GM19351 (cell line): Measurements from ENCODE around the gene INO80B.
"Not testable (repeated sequence)": the region's sequence is repeated elsewhere in the genome, so short reads cannot be mapped to it uniquely, and the experiment has no call there.

Source experiments
- ATAC-seq: cut with Tn5 transposase; IDR thresholded peaks from one replicate; pipeline ENCODE4 v1.9.1; 2021; ENCODE audit warnings: mild to moderate bottlenecking, moderate library complexity; ENCODE audit not compliant: unreplicated experiment

Gene INO80B

DNA sequence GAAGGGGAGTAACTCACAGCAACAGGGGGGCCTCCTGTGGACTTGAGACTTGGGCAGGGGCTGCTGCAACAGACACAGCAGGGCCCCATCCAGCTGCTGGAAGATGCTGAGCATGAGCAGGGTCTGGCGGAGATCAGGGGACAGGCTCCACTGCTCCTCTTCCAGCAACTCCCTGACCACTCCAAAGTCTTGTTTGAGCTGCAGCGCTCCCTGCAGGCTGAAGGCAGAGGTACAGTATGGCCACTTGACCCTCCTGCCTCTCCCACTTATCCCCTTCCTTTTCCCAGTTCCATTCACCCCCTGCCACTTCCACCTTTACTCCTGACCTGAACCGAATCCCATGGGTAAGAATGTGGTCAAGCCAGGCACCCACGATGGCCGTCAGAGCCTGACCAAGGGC lies 20.0 kb downstream of the INO80B start:
- ATAC-seq, result no peak

DNA sequence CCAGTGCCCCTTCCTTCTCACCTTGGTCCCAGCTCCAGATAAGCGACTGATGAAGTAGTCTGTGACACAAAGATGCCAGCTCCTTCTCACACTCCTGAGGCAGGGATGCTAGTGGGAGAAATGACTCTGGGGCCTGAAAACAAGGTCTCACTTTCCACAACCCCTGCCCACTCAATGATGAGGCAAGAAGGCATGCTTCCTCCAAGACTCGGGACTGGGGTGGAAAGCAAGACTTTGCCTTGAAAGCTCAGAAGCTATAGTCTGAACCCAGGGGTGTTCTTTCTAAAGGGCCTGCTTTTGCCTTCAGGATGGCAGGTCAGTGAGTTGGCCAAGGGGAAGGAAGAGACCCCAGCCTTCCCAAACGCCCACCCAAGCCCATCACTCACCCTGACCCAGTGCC lies 26.5 kb downstream of the INO80B start:
- ATAC-seq, result no peak

DNA sequence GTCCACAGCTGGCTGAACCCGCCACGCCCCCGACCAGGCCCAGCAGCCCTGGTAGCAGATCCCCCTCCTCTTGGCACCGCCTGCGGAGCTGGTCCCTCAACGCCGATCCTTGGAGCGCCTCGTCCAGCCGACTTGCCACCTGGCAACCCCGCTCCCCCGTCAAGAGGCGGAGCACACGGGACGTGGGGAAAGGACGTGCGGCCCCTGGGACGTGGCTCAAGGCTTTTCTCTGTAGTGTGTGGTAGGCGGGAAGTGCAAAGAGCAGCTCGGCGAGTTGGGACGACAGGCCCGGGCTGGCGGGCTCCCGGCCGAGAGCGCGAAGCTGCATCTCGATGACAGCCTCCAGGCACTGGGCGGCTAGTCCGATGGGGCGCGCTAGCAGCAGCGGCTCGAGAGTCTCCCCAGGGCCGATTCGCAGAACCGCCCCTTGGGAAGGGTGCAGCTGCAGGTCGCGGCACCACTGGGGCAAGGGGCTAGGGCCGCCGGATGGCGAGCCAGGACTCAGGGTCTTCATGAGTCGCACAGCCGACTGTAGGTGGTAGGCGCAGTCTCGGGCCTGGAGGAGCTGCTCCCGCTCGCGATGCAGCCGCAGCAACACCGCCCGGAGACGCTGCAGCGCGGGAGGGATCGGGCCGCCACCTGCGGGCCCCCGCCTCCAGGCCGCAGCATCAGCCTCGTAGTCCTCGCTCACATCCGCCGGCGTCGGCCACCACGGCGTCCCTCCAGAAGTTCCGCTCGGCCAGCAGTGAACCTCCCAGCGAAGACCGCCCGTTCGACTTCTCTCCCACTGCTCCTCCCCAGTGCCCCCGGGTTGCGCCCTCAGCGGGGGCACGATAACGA lies 27.3 kb downstream of the INO80B start:
- ATAC-seq, result peak; percentile 40

DNA sequence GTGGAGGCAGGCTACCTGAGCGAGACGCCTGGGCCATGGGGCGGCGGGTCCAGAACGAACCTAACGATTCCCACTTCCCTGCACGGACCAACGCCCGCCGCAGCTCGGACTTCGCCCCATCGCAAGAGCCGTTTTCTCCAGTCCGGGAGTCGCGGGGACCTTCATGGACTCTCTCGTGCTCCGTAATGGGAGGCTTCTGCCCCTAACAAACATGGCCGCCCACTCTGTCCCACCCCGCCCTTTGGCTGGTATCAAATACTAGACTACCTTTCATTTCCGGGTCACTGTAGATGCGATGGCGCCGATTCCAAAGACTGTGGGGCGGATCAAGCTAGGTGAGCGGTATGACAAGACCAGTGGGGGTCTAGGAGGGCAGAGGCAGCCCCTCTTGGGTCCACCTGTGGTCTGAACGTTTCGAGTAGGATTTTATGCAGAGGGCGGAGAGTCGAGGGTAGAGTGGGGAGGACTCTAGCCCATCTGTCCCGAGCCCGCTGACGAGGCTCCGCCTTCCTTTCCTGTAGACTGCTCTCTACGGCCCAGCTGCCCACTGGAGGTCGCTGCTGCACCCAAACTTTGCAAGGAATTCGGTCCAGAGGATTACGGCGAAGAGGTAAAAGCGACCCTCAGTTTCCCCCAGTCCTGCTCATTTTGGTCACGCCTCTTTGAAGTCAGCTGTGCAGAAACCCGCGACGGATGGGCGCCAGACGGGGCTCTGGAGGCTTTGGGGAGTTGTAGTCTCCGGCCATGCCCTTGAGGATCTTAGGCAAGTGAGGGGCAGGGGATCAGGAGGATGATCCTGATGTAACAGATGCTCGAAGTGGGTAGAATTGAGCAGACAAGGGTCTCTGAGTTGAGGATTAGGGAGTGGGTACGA lies 28.2 kb downstream of the INO80B start, which contains the start of the genes CCDC142 and TTC31:
TSS of gene CCDC142 (minus strand) at position 198 of the 874 bp plus-strand sequence. CDS start at position 37, 161 bp downstream.
TSS of gene TTC31 (plus strand) at position 281 of the 874 bp plus-strand sequence. CDS start at position 296, 15 bp downstream.
- peak; percentile 86 for ATAC-seq

DNA sequence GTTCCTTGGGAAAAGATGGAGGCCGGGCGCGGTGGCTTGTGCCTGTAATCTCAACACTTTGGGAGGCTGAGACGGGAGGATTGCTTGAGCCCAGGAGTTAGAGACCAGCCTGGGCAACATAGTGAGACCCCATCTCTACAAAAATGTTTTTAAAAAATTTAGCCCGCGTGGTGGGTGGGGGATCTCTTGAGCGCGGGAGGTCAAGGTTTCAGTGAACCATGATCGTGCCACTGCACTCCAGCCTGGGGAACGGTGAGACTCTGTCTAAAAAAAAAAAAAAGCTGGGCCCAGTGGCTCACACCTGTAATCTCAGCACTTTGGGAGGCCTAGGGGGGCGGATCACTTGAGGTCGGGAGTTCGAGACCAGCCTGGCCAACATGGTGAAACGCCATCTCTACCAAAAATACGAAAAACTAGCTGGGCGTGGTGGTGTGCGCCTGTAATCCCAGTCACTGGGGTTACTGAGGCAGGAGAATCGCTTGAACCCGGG lies 28.8 kb downstream of the INO80B start:
- not testable (repeated sequence) for ATAC-seq

DNA sequence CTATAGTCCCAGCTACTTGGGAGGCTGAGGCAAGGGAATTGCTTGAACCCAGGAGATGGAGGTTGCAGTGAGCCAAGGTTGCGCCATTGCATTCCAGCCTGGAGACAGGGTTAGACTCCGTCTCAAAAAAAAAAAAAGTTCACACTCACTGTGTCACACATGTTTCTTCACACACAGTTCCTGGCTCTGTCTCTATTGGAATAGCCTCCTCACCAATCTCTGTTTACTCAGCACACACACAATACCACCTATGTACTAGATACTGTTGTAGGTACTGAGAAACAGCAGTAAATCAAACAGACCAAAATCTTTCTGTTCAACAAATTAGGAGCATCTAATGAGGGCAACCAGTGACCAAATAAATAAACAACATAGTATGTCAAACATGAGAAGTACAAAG lies 31.3 kb downstream of the INO80B start:
- ATAC-seq, result no peak

DNA sequence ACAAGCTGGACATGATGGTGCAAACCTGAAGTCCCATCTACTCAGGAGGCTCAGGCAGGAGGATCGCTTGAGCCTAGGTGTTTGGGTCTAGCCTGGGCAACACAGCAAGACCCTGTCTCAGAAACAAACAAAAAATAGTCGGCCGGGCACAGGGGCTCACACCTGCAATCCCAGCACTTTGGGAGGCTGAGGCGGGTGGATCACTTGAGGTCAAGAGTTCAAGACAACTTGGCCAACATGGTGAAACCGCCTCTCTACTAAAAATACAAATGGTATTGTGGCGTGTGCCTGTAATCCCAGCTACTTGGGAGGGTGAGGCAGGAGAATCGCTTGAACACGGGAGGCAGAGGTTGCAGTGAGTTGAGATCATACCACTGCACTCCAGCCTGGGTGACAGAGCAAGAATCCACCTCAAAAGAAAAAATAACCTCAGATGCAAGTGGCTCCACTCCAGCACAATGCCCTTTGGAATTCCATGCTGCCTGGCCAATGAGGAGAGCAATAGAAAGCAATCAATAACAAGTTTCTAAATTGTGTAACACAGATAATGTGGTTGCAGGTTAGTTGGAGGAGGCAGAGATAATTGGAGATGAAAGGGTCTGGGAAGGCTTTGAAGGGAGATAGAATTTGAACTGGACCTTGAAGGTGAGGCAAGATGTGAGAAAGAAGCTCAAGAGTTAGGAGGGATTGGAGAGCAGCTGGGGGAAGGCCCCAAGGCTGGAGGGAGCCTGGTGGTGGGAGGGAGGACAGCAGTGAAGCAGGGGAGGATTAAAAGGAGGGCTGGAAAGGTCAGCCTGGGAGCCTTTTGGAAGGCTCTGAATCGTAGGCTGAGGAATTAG lies 34.0 kb downstream of the INO80B start:
- ATAC-seq, result no peak

DNA sequence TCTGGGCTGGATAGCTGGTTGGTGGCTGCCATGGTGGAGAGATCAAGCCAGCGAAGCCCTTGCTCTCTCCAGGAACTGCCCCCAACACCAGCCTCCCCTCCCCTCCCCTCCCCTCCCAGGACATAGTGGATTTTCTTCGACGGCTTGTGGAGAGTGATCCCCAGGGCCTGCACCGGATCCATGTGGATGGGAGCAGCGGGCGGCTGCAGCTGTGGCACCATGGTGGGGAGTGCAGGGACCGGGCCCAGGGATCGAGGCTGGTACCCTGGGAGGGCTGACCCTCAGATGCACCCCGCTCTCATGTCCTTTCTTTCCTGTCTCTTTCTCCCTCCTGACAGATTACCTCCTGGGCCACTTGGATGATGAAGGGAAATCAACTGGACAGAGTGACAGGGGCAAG lies 35.0 kb downstream of the INO80B start:
- ATAC-seq, result no peak

DNA sequence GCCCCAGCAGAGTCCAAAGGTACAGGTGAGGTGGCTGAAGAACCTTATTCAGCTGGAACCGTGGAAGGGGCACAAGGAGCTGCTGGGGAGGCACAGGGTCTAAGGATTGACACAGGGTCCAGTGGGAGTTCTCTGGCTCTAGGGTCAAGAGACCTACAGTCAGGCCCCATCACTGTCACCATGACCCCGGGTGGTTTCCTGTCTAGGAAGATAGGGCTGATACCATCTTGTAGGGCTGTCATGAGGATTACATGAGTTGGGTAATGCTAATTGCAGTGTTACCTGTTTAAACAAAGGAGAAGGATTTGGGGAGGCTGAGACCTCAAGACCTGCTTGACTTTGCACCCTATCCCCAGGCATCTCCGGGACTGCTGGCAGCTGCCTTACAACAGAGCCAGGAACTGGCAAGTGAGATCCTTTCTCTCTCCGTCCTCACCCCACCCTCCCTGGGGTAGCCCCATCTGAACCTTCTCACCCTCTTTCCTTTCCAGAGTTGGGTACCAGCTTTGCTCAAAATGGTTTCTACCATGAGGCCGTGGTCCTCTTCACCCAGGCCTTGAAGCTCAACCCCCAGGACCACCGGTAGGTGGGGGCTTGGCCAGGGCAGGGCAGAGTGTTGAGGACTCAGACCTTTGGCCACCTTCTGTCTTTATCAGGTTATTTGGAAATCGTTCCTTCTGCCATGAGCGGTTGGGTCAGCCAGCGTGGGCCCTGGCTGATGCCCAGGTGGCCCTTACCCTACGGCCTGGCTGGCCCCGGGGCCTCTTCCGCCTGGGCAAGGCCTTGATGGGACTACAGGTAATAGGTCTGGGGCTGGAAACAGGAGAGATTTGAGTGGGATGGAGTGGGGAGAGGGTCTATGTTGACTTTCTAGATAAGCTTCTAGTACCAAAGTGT lies 37.0 kb downstream of the INO80B start:
- ATAC-seq, result no peak

DNA sequence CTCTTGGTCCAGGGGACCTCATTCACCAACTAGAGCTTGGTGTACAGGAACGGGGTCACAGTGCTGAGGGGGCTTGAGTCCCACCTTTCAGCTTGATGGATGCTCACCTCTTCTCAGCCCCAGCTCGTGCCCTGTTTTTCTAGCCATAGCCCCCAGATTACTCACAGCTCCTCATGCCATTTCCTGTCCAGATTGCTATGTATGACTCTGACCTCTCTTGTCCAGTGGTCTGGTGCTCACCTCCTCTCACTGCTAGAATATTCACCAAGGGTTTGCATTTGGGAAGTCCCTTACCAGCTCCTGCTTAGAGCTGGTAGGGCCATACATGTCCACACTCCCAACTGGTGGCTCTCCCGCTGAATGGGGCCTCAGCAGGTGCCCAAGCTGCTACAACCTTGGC lies 38.7 kb downstream of the INO80B start:
- no peak for ATAC-seq

DNA sequence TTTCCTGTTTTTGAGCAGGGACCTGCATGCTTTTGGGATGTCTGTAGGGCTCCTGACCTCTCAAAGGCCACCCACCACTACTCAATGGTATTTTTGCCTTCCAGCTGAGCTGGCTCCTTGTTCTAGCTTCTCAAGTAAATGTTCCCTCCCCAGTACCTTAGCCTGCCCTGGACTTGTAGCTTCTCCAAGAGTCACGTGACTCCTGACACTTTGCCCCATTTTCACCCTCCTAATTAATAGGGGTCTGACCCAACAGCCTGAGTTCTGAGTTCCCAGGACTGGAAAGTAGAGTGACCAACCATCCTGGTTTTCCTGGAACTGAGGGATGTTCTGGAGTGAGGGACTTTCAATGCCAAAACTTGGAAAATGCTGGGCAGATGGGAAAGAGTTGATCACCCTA lies 40.6 kb downstream of the INO80B start:
- no peak for ATAC-seq

DNA sequence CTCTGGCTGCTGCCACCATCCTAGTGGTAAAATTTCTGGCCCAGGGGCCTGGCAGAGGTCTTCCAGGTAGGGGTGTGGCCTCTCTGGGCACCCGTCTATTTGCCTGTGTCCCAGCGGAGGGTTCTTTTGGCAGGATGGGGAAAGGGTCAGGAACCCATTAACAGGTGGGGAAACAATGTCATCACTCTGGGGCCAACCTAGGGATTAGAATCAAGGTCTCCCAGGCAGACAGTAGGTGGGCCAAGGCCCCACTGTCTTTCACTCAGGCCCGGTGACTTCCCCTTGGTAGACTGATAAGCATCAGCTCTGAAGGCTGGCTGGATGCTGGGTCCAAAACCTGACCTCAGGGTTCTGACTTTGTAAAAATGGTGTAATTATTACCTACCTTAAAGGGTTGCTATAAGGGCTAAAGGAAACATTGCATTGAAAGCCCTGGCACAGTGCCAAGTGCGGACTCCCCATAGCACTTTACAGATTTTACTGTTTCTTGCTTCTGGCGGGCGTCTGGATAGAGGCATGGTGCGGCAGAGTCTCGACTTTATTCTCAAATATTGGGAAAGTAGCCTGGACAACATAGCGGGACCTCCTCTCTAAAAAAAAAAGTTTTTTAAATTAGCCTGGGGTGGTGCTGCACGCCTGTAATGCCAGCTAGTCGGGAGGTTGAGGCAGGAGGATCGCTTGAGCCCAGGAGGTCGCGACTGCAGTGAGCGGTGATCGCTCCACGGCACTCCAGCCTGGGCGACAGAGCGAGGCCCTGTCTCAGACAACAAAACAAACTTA lies 42.3 kb downstream of the INO80B start:
- ATAC-seq, result no peak

DNA sequence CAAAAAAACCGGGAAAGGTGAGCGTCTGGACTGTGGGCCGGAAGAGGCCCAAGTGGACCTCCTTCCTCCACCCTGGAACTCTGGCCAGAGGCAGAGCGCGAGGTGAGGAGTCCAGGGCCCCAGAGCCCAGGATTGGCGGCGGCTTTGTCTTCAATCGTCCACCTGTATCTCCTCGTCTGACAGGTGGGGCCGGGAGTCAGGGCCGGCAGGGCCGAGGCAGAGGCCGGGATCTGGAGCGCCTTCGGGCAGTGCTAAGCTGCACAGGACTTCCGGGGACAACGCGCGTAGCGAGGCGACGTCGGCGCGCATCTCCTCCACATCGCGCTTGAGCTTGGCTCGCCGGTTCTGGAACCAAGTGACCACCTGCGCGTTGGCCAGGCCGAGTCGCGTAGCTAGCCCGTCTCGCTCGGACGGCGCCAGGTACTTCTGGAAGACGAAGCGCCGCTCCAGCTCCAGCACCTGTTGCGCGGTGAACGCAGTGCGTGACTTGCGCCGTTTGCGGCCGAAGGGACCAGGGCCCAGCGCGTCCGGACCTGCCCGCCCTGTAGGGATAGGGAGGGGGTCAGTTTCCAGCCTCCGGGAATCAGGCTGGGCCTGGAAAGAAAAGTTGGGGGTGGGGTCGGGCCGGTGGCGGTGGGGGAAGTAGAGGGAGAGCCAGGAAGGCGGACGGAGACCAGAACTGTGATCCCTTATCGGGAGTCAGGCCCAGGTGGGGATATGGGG lies 43.1 kb downstream of the INO80B start:
- ATAC-seq, result no peak

DNA sequence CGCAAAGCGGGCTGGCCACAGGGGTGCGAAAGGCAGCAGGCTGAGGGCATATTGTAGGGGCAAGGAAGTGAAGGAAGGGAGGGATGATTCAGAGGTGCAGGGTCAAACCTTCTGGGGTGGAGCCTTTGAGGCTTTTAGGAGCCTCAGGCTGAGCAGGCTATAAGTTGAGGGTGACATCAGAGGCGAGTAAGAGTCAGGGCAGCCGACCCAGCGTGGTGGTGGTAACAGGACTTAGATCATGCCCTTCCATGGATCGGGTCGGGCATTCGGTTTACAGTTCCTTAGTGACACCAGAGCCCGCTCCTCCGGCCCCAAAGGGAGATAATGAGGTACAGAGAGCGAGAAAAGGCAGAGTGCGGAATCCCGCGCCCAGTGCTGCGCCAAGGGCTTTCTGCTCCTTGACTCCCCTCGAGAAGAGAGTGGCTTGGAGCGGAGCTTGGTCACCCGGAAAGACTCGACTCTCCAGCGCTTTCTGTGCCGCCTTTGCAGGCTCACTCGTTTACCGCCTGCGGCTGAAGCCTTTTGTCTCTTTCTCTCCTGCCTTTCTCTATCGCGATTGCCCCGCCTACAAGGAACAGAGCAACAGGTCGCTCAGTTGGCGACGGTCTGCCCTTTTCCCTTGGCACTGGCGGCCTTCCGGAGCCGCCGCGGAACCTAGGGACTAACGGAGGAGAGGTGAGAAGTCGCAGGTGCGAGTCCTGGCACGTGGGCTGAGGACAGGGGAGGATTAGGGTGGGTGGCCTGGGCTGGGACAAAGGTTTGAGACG lies 43.8 kb downstream of the INO80B start:
- no peak for ATAC-seq

DNA sequence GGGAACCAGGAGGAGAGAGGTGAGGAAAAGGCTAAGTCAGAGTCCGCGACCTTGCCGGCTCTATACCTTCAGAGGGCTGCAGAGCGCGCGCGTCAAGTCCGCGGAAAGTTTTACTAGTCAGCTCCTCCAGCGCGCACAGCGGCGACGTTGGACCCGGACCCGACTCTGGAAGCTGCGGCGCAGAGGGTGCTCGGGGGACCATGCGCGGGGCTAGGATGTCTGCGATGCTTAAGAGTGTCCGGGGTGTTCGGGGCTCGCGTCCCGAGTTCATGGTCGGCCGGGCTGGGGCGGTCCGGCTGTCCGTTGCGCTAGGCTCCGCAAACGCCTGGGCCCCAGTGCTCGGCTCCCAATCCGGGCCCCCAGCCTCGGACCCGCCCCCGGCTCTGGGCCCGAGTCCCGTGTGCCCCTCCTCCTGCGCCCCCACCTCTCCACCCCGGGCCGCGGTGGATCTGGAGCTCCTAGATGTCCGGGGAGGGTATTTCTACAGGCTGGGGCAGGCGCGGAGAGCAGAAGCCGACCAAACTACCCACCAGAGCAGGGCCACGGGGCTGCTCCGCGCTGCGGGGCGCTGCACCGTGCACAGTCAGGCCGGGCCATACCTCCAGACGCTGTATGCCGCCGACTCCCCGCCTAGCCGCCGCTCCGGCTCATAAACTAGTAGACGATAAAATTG lies 44.5 kb downstream of the INO80B start, which contains the start of gene LBX2:
TSS of gene LBX2 (minus strand) at position 337 of the 673 bp plus-strand sequence. CDS start at position 271, 66 bp downstream.
- no peak for ATAC-seq

DNA sequence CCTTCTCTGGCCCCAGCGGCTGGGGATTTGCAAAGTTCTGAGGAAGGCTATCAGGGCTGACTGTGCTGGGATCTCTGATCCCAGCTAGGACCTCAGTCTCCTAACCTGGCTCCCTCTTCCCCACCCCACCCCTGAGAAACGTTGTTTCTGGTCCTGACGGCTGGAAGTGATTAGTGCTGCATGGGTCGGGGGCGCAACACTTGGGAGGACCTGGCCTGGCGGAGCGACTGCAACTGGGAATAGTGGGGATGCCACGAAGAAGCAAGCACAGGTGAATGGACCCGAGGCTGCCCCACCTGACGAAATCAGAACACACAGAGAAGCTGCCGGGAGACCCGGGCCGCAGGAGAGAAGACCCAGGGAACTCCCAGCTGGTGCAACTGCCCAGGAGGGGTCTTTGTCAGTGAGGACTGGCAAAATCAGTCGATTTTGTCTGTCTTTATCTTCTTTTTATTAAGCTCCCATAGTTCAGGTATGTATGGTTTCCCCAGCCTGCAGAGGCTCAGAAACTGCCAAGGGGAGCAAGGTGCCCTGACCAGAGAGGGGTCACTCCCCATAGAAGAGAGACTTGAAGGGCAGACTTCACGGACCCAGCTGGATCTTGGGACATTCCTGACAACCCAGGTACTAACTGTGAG lies 45.2 kb downstream of the INO80B start:
- ATAC-seq, result no peak
